Neural cell (in vitro differentiated cells): ENCODE data around the gene MUC6. TPM values are rescaled to one million over a fixed set of nuclear protein-coding genes. Genes with fewer than 3 reads are reported as not detected.

Source experiments
- H2AFZ ChIP-seq: fragments of 200-600, 300-800 bp; sonication (generic), shearing (Covaris generic); 2 replicates; pipeline ENCODE4 v1.6.0; 2014; ENCODE audit warnings: low read depth, mild to moderate bottlenecking, antibody characterized with exemption, low read length, moderate library complexity
- H3F3A ChIP-seq: fragments of 200-600 bp; shearing (Covaris generic); 2 replicates; pipeline ENCODE4 v1.6.1; 2016; ENCODE audit warnings: mild to moderate bottlenecking, moderate library complexity, mixed read lengths, antibody characterized with exemption, low read length; ENCODE audit not compliant: insufficient read depth, poor library complexity, severe bottlenecking
- H3K27ac ChIP-seq: fragments of 200-600, 300-800 bp; sonication (generic), shearing (Covaris generic); 2 replicates; pipeline ENCODE4 v1.5.1; 2014; ENCODE audit warnings: mild to moderate bottlenecking, low read length, moderate library complexity
- H3K27me3 ChIP-seq: fragments of 300-800, 200-600 bp; sonication (generic), shearing (Covaris generic); 2 replicates; pipeline ENCODE4 v1.6.0; 2014; ENCODE audit warnings: mild to moderate bottlenecking, low read depth, low read length, moderate library complexity; ENCODE audit not compliant: insufficient read depth
- H3K36me3 ChIP-seq: fragments of 300-800, 200-600 bp; sonication (generic), shearing (Covaris generic); 2 replicates; pipeline ENCODE4 v1.5.1; 2014; ENCODE audit warnings: mild to moderate bottlenecking, antibody characterized with exemption, low read length, moderate library complexity; ENCODE audit not compliant: insufficient read depth
- H3K4me2 ChIP-seq: fragments of 300-800, 200-600 bp; sonication (generic), shearing (Covaris generic); 2 replicates; pipeline ENCODE4 v1.6.0; 2014; ENCODE audit warnings: mild to moderate bottlenecking, low read length
- H3K4me3 ChIP-seq: fragments of 300-800, 200-600 bp; sonication (generic), shearing (Covaris generic); 2 replicates; pipeline ENCODE4 v1.5.1; 2014; ENCODE audit warnings: mild to moderate bottlenecking, low read length, moderate library complexity
- H3K79me2 ChIP-seq: fragments of 200-600 bp; shearing (Covaris generic); replicated peaks from 2 replicates; pipeline ENCODE4 v1.6.0; 2014; ENCODE audit warnings: mild to moderate bottlenecking, low read length, moderate library complexity; ENCODE audit not compliant: insufficient read depth
- H3K9ac ChIP-seq: fragments of 300-800, 200-600 bp; sonication (generic), shearing (Covaris generic); 2 replicates; pipeline ENCODE4 v1.6.1; 2016; ENCODE audit warnings: mild to moderate bottlenecking, low read length, mixed read lengths
- H3K9me2 ChIP-seq: fragments of 200-600 bp; shearing (Covaris generic); 2 replicates; pipeline ENCODE4 v1.6.1; 2016; ENCODE audit warnings: mild to moderate bottlenecking, low read length, mixed read lengths; ENCODE audit not compliant: insufficient read depth
- H3K9me3 ChIP-seq: fragments of 200-600, 300-800 bp; sonication (generic), shearing (Covaris generic); 2 replicates; pipeline ENCODE4 v1.6.1; 2016; ENCODE audit warnings: mild to moderate bottlenecking, mixed run types, low read length, moderate library complexity, mixed read lengths
- H4K20me1 ChIP-seq: fragments of 200-600 bp; shearing (Covaris generic); 2 replicates; pipeline ENCODE4 v1.6.1; 2016; ENCODE audit warnings: mild to moderate bottlenecking, mixed run types; ENCODE audit not compliant: insufficient read depth
- EP300 ChIP-seq: fragments of 450-650 bp; conservative IDR thresholded peaks from 2 replicates; pipeline ENCODE4 v1.6.1; 2014; ENCODE audit warnings: antibody characterized with exemption, mild to moderate bottlenecking, moderate library complexity; ENCODE audit not compliant: poor library complexity, severe bottlenecking
- EZH2 ChIP-seq: fragments of 200-600, 300-800 bp; shearing (Covaris generic), sonication (generic); IDR thresholded peaks from 2 replicates; pipeline ENCODE4 v1.6.1; 2014; ENCODE audit warnings: antibody characterized with exemption, low read length, borderline replicate concordance, mild to moderate bottlenecking; ENCODE audit not compliant: insufficient read depth, poor library complexity, severe bottlenecking
- MXI1 ChIP-seq: fragments of 450-650 bp; conservative IDR thresholded peaks from 2 replicates; pipeline ENCODE4 v1.6.1; 2014; ENCODE audit warnings: antibody characterized with exemption, mild to moderate bottlenecking; ENCODE audit not compliant: poor library complexity, severe bottlenecking
- POLR2AphosphoS5 ChIP-seq: IDR thresholded peaks from 2 replicates; pipeline ENCODE4 v1.6.1; 2012
- RAD21 ChIP-seq: fragments of 450-650 bp; conservative IDR thresholded peaks from 2 replicates; pipeline ENCODE4 v1.6.1; 2014; ENCODE audit warnings: antibody characterized with exemption, mild to moderate bottlenecking, moderate library complexity
- REST ChIP-seq: IDR thresholded peaks from 2 replicates; pipeline ENCODE4 v1.6.1; 2012; ENCODE audit warnings: borderline replicate concordance
- SMC3 ChIP-seq: fragments of 450-650 bp; conservative IDR thresholded peaks from 2 replicates; pipeline ENCODE4 v1.6.1; 2014; ENCODE audit warnings: antibody characterized with exemption, mild to moderate bottlenecking, moderate library complexity; ENCODE audit not compliant: poor library complexity
- TAF1 ChIP-seq: IDR thresholded peaks from 2 replicates; pipeline ENCODE4 v1.6.1; 2012; ENCODE audit warnings: low read depth
- polyA plus RNA-seq: library from polyadenylated mRNA; depleted of rRNA; stranded (reverse); fragments of >200 nt; gene quantifications from 2 replicates; pipeline ENCODE4 v1.2.3, GENCODE V29; 2014
- TF ChIP-seq, protein P1 (sequence below): fragments of 450-650 bp; IDR thresholded peaks from 2 replicates; pipeline ENCODE4 v1.5.1; 2014; ENCODE audit warnings: antibody characterized with exemption, mild to moderate bottlenecking, moderate library complexity; ENCODE audit not compliant: poor library complexity, severe bottlenecking

MUC6 gene
- polyA plus RNA-seq, 1 donor from 2014 or later, result not detected

DNA sequence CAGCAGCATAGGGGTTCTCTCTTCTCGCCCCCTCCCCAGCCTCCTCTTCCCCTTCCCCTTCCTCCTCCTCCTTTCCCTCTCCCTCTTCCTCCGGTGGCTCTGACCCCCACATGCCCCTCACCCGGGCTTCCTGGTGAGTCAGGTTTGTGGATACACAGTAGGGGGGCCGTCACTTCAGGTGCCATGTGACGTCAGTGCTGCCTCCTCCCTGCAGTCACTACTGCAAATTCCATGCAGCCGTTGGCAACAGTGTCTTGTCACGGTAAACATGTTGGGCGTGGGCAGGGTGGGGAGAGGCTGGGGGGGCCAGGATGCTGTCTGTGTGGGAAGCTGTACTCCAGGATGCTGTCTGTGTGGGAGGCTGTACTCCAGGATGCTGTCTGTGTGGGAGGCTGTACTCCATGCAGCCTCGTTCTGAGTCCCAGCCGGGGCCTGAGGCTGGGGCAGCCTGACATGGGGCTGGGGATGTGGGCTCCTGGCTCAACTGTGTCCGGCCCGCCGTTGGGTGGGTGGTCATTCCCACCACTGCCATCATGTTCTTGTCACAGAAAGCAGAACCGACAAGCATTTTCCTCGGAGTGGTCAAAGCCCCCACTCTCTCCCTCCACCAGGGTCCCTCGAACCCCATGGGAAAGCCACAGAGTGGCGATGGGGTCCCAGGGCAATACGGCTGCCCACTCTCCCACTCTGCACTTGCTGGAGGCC, 35.8 kb upstream of the MUC6 start:
- Histone ChIP-seq H3K79me2 (no peaks in the 10 kb centered on the region), H3K27me3 (no peaks in the 10 kb centered on the region), H3K36me3 (no peaks in the 10 kb centered on the region), H4K20me1 (no peaks in the 10 kb centered on the region), H3K9ac (no peak overlapping the region), H3K4me2 (no peak overlapping the region), H3K9me3 (no peaks in the 10 kb centered on the region), H3K27ac (no peak overlapping the region), H2AFZ (no peak overlapping the region), H3F3A (no peaks in the 10 kb centered on the region), H3K9me2 (no peaks in the 10 kb centered on the region), H3K4me3 (no peak overlapping the region)
- TF ChIP-seq SMC3, result no peak
- no peak for TF ChIP-seq TAF1
- no peak for TF ChIP-seq EZH2
- no peak for TF ChIP-seq RAD21
- no peak for TF ChIP-seq EP300
- TF ChIP-seq, protein P1, sequence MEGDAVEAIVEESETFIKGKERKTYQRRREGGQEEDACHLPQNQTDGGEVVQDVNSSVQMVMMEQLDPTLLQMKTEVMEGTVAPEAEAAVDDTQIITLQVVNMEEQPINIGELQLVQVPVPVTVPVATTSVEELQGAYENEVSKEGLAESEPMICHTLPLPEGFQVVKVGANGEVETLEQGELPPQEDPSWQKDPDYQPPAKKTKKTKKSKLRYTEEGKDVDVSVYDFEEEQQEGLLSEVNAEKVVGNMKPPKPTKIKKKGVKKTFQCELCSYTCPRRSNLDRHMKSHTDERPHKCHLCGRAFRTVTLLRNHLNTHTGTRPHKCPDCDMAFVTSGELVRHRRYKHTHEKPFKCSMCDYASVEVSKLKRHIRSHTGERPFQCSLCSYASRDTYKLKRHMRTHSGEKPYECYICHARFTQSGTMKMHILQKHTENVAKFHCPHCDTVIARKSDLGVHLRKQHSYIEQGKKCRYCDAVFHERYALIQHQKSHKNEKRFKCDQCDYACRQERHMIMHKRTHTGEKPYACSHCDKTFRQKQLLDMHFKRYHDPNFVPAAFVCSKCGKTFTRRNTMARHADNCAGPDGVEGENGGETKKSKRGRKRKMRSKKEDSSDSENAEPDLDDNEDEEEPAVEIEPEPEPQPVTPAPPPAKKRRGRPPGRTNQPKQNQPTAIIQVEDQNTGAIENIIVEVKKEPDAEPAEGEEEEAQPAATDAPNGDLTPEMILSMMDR, result no peak
- no peak for TF ChIP-seq POLR2AphosphoS5
- no peak for TF ChIP-seq MXI1
- no peak for TF ChIP-seq REST

DNA sequence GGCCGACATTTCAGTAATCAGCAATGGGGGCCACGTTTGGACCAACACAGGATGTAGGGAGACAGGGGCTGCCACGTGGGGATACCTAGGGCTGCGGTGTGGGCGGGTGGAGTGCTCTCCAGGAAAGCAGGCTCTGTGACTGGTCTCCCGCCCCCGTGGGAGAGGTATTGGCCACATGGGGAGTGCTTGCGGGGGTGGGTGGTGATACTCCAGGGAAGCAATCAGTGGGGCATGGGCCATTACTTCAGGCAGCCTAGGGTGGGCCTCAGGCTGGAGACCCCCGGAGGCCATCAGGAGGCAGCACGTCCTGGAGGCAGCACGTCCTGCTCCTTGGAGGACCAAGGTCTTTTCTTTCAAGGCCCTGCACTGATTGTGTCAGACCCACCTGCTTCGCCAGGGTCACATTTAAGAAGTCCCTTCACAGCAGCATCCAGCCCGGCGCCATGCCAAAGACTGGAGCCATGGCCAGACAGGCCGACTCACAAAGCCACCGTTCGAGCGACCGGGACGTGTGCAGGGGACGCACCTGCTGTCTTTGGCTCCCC, 35.1 kb upstream of the MUC6 start:
- H3K9me3 ChIP-seq, result no peaks in the 10 kb centered on the region
- no peaks in the 10 kb centered on the region for H3K9me2 ChIP-seq
- TF ChIP-seq MXI1 (no peak), TAF1 (no peak), EZH2 (no peak), RAD21 (no peak), REST (no peak), SMC3 (no peak), EP300 (no peak), POLR2AphosphoS5 (no peak)
- TF ChIP-seq, protein P1, result no peak
- no peaks in the 10 kb centered on the region for H3K27me3 ChIP-seq
- H3K4me3 ChIP-seq, result no peak overlapping the region
- no peaks in the 10 kb centered on the region for H3K36me3 ChIP-seq
- H3K9ac ChIP-seq, result no peak overlapping the region
- H3F3A ChIP-seq, result no peaks in the 10 kb centered on the region
- H2AFZ ChIP-seq, result no peak overlapping the region
- H3K79me2 ChIP-seq, result no peaks in the 10 kb centered on the region
- no peaks in the 10 kb centered on the region for H4K20me1 ChIP-seq
- no peak overlapping the region for H3K27ac ChIP-seq
- no peak overlapping the region for H3K4me2 ChIP-seq
